HepG2 (cell line): Measurements from ENCODE around the gene SLC25A19. TPM values are rescaled to one million over a fixed set of nuclear protein-coding genes. Genes with fewer than 3 reads are reported as not detected.

ENCODE experiments used
- ATAD3A ChIP-seq: sonication (generic); formaldehyde crosslinking; IDR thresholded peaks from 2 replicates; pipeline ENCODE4 v1.4.0; 2020; ENCODE audit warnings: missing genetic modification reagents
- SMAD3 ChIP-seq: sonication (generic); formaldehyde crosslinking; IDR thresholded peaks from 2 replicates; pipeline ENCODE4 v1.4.0; 2020; ENCODE audit warnings: missing genetic modification reagents
- SRSF4 ChIP-seq: fragments of 200-400 bp; formaldehyde crosslinking; IDR thresholded peaks from one replicate; pipeline ENCODE4 v1.6.1; 2018; ENCODE audit warnings: mild to moderate bottlenecking, low read depth, low read length, moderate library complexity; ENCODE audit not compliant: poor library complexity, severe bottlenecking
- U2AF1 ChIP-seq: fragments of 200-400 bp; formaldehyde crosslinking; optimal IDR thresholded peaks from 2 replicates; pipeline ENCODE3; 2017; ENCODE audit warnings: mild to moderate bottlenecking, low read depth, low read length
- ZNF547 ChIP-seq: sonication (generic); formaldehyde crosslinking; IDR thresholded peaks from 2 replicates; pipeline ENCODE4 v1.5.1; 2020; ENCODE audit warnings: mild to moderate bottlenecking, missing genetic modification reagents
- ZNF577 ChIP-seq: sonication (generic); formaldehyde crosslinking; IDR thresholded peaks from 2 replicates; pipeline ENCODE4 v1.4.0; 2020; ENCODE audit warnings: mild to moderate bottlenecking, low read depth, missing genetic modification reagents, borderline replicate concordance
- ZNF709 ChIP-seq: sonication (generic); formaldehyde crosslinking; IDR thresholded peaks from 2 replicates; pipeline ENCODE4 v1.5.0; 2020; ENCODE audit warnings: mild to moderate bottlenecking, missing genetic modification reagents
- polyA plus RNA-seq, 8 experiments: library from polyadenylated mRNA; depleted of rRNA in 3 of 8; stranded (reverse) in 7 of 8; unstranded in 1 of 8; fragments of >200 nt; fragmentation: Illumina TruSeq in 4 of 8; extraction: Trizol in 4 of 8; gene quantifications; 2 replicates each; pipeline versions ENCODE4 v1.2.1 to v1.2.3, GENCODE V29; 2011 to 2016; ENCODE audit warnings: low read depth in 4 of 8, missing spikeins in 1 of 8, mixed read lengths in 1 of 8; ENCODE audit not compliant: insufficient read depth in 1 of 8
- total RNA-seq, 5 experiments: library from RNA; depleted of rRNA; stranded (reverse); fragments of >200 nt; fragmentation: Illumina TruSeq; extraction: Trizol; gene quantifications; 2 replicates each; pipeline ENCODE4 v1.2.3, GENCODE V29; 2016; ENCODE audit warnings: low read depth in 1 of 5
- TF ChIP-seq, protein P1 (sequence below): sonication (generic); formaldehyde crosslinking; IDR thresholded peaks from 2 replicates; pipeline ENCODE4 v1.5.0; 2020; ENCODE audit warnings: mild to moderate bottlenecking, missing genetic modification reagents, borderline replicate concordance
- TF ChIP-seq, protein P2 (sequence below): IDR thresholded peaks from 2 replicates; pipeline ENCODE4 v1.6.1; 2018; ENCODE audit warnings: missing genetic modification reagents
- TF ChIP-seq, protein P3 (sequence below): sonication (generic); formaldehyde crosslinking; IDR thresholded peaks from 2 replicates; pipeline ENCODE4 v1.5.0; 2020; ENCODE audit warnings: mild to moderate bottlenecking, missing genetic modification reagents, borderline replicate concordance

SLC25A19 gene
- total and polyA plus RNA-seq, 2 of the 13 experiments (the other 11 are each of a cell fraction or from before 2014, with no cell fraction given) = 24.4 to 41.4 TPM

DNA sequence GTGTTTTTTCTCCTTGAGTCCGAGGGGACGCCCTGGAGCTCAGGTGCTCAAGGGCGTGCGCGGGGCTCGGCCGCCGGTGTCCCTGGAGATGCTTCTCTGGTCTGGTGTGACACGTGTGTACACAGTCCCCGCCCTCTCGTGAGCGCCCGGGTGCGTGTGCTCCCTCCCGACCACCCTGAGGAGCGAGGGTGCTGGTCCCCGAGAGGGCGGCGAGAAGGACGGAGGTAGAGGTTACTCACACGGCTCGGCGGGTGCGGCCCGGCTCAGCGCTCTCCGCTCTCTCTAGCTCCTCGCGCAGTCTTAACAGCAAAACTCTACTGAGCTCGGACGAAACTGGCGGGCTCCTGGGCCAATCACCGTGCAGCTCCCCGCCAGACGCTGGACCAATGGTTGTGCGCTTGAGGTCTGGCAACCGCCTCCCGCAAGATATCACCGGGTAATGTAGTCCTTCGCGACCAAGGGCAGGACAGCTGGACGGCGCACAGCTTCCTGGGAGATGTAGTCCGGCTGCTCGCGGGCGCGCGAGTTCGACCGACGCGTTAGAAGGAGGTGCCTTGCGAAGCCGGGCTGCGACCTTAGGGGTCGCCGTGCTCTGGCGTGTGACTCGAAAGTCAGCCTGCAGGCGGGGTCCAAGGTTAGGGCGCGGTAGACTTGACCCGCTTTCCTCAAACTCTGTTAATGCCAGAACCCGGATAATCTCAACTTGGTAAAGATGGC is at the start of gene SLC25A19 (continued):
- TF ChIP-seq, protein P1, sequence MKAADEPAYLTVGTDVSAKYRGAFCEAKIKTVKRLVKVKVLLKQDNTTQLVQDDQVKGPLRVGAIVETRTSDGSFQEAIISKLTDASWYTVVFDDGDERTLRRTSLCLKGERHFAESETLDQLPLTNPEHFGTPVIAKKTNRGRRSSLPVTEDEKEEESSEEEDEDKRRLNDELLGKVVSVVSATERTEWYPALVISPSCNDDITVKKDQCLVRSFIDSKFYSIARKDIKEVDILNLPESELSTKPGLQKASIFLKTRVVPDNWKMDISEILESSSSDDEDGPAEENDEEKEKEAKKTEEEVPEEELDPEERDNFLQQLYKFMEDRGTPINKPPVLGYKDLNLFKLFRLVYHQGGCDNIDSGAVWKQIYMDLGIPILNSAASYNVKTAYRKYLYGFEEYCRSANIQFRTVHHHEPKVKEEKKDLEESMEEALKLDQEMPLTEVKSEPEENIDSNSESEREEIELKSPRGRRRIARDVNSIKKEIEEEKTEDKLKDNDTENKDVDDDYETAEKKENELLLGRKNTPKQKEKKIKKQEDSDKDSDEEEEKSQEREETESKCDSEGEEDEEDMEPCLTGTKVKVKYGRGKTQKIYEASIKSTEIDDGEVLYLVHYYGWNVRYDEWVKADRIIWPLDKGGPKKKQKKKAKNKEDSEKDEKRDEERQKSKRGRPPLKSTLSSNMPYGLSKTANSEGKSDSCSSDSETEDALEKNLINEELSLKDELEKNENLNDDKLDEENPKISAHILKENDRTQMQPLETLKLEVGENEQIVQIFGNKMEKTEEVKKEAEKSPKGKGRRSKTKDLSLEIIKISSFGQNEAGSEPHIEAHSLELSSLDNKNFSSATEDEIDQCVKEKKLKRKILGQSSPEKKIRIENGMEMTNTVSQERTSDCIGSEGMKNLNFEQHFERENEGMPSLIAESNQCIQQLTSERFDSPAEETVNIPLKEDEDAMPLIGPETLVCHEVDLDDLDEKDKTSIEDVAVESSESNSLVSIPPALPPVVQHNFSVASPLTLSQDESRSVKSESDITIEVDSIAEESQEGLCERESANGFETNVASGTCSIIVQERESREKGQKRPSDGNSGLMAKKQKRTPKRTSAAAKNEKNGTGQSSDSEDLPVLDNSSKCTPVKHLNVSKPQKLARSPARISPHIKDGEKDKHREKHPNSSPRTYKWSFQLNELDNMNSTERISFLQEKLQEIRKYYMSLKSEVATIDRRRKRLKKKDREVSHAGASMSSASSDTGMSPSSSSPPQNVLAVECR (CRISPR knock-in tag) = peak; percentile 99
- no peak for TF ChIP-seq ATAD3A (CRISPR knock-in tag)
- peak; percentile 74 for TF ChIP-seq ZNF547
- TF ChIP-seq, protein P2, sequence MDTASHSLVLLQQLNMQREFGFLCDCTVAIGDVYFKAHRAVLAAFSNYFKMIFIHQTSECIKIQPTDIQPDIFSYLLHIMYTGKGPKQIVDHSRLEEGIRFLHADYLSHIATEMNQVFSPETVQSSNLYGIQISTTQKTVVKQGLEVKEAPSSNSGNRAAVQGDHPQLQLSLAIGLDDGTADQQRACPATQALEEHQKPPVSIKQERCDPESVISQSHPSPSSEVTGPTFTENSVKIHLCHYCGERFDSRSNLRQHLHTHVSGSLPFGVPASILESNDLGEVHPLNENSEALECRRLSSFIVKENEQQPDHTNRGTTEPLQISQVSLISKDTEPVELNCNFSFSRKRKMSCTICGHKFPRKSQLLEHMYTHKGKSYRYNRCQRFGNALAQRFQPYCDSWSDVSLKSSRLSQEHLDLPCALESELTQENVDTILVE (CRISPR knock-in tag) = peak; percentile 11; the same call in 1 of the 2 replicates
- peak; percentile 64 for TF ChIP-seq U2AF1
- no peak for TF ChIP-seq ZNF577
- TF ChIP-seq SRSF4 = no peak
- TF ChIP-seq ZNF709 (CRISPR knock-in tag) = peak; percentile 95; the same call in 1 of the 2 replicates
- peak; percentile 85; the same call in 1 of the 2 replicates for TF ChIP-seq SMAD3 (CRISPR knock-in tag)
- TF ChIP-seq, protein P3, sequence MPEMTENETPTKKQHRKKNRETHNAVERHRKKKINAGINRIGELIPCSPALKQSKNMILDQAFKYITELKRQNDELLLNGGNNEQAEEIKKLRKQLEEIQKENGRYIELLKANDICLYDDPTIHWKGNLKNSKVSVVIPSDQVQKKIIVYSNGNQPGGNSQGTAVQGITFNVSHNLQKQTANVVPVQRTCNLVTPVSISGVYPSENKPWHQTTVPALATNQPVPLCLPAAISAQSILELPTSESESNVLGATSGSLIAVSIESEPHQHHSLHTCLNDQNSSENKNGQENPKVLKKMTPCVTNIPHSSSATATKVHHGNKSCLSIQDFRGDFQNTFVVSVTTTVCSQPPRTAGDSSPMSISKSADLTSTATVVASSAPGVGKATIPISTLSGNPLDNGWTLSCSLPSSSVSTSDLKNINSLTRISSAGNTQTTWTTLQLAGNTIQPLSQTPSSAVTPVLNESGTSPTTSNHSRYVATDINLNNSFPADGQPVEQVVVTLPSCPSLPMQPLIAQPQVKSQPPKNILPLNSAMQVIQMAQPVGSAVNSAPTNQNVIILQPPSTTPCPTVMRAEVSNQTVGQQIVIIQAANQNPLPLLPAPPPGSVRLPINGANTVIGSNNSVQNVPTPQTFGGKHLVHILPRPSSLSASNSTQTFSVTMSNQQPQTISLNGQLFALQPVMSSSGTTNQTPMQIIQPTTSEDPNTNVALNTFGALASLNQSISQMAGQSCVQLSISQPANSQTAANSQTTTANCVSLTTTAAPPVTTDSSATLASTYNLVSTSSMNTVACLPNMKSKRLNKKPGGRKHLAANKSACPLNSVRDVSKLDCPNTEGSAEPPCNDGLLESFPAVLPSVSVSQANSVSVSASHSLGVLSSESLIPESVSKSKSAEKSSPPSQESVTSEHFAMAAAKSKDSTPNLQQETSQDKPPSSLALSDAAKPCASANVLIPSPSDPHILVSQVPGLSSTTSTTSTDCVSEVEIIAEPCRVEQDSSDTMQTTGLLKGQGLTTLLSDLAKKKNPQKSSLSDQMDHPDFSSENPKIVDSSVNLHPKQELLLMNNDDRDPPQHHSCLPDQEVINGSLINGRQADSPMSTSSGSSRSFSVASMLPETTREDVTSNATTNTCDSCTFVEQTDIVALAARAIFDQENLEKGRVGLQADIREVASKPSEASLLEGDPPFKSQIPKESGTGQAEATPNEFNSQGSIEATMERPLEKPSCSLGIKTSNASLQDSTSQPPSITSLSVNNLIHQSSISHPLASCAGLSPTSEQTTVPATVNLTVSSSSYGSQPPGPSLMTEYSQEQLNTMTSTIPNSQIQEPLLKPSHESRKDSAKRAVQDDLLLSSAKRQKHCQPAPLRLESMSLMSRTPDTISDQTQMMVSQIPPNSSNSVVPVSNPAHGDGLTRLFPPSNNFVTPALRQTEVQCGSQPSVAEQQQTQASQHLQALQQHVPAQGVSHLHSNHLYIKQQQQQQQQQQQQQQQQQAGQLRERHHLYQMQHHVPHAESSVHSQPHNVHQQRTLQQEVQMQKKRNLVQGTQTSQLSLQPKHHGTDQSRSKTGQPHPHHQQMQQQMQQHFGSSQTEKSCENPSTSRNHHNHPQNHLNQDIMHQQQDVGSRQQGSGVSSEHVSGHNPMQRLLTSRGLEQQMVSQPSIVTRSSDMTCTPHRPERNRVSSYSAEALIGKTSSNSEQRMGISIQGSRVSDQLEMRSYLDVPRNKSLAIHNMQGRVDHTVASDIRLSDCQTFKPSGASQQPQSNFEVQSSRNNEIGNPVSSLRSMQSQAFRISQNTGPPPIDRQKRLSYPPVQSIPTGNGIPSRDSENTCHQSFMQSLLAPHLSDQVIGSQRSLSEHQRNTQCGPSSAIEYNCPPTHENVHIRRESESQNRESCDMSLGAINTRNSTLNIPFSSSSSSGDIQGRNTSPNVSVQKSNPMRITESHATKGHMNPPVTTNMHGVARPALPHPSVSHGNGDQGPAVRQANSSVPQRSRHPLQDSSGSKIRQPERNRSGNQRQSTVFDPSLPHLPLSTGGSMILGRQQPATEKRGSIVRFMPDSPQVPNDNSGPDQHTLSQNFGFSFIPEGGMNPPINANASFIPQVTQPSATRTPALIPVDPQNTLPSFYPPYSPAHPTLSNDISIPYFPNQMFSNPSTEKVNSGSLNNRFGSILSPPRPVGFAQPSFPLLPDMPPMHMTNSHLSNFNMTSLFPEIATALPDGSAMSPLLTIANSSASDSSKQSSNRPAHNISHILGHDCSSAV (CRISPR knock-in tag) = peak; percentile 65; the same call in 1 of the 2 replicates
